K562 (cell line): ENCODE results near the gene RPL38. TPM values are rescaled to one million over a fixed set of nuclear protein-coding genes. Genes with fewer than 3 reads are reported as not detected.

ENCODE experiments used
- CAMTA2 ChIP-seq: fragments of 250-450 bp; sonication (Bioruptor Pico); conservative IDR thresholded peaks from 2 replicates; pipeline ENCODE4 v1.5.1; 2022
- NFATC3 ChIP-seq: fragments of 450-650 bp; IDR thresholded peaks from 2 replicates; pipeline ENCODE4 v1.6.1; 2017; ENCODE audit warnings: mild to moderate bottlenecking
- SP1 ChIP-seq: sonication (generic); formaldehyde crosslinking; IDR thresholded peaks from 2 replicates; pipeline ENCODE4 v1.8.1; 2022; ENCODE audit warnings: mild to moderate bottlenecking, missing genetic modification reagents
- SRSF7 ChIP-seq: fragments of 200-400 bp; formaldehyde crosslinking; optimal IDR thresholded peaks from 2 replicates; pipeline ENCODE3; 2017; ENCODE audit warnings: mild to moderate bottlenecking, low read depth, low read length
- ZKSCAN1 ChIP-seq: fragments of 150-350 bp; IDR thresholded peaks from 2 replicates; pipeline ENCODE4 v1.6.1; 2016; ENCODE audit warnings: low read depth, low read length
- ZNF668 ChIP-seq: fragments of 250-450 bp; sonication (Bioruptor Pico); IDR thresholded peaks from 2 replicates; pipeline ENCODE4 v1.8.0; 2022; ENCODE audit warnings: mild to moderate bottlenecking, inconsistent platforms
- ZNF785 ChIP-seq: fragments of 250-450 bp; sonication (Bioruptor Pico); IDR thresholded peaks from 2 replicates; pipeline ENCODE4 v1.4.0; 2020; ENCODE audit warnings: mild to moderate bottlenecking
- polyA plus RNA-seq, 8 experiments: library from polyadenylated mRNA; depleted of rRNA in 4 of 8; stranded (reverse) in 5 of 8; unstranded in 3 of 8; fragments of >200 nt; fragmentation: Nextera tagmentation in 2 of 8; fragmentation: Illumina TruSeq in 1 of 8; extraction: Ambion mirVana in 2 of 8; extraction: Trizol in 1 of 8; gene quantifications; 2 replicates each; pipeline versions ENCODE4 v1.2.1 to v1.2.3, GENCODE V29; 2011 to 2014; ENCODE audit warnings: inconsistent platforms in 1 of 8, missing spikeins in 1 of 8
- total RNA-seq, 7 experiments: library from RNA; depleted of rRNA in 6 of 7; stranded (reverse); fragments of >200 nt in 6 of 7; fragmentation: Illumina TruSeq in 2 of 7; extraction: Trizol in 2 of 7; gene quantifications; 2 replicates each; pipeline versions ENCODE4 v1.2.1 to v1.2.3, GENCODE V29; 2011 to 2021; ENCODE audit warnings: low replicate concordance in 1 of 7
- TF ChIP-seq, protein P1 (sequence below): sonication (generic); formaldehyde crosslinking; IDR thresholded peaks from 2 replicates; pipeline ENCODE4 v1.9.0; 2022; ENCODE audit warnings: mild to moderate bottlenecking, missing genetic modification reagents
- TF ChIP-seq, protein P2 (sequence below), 2 experiments: fragments of 150-350 bp in 1 of 2; IDR thresholded peaks; 2 replicates each; pipeline ENCODE4 v1.6.1; 2012 to 2016; ENCODE audit warnings: low read depth in 2 of 2, low read length in 2 of 2, mild to moderate bottlenecking in 1 of 2, moderate library complexity in 1 of 2
- TF ChIP-seq, protein P3 (sequence below), 2 experiments: fragments of 450-650 bp; IDR thresholded peaks; 2 replicates each; pipeline ENCODE4 v1.6.1; 2016; ENCODE audit warnings: mild to moderate bottlenecking in 2 of 2, borderline replicate concordance in 1 of 2, low read depth in 1 of 2, moderate library complexity in 1 of 2

Gene RPL38
- total and polyA plus RNA-seq, 9 of the 15 experiments (the other 6 are each of a cell fraction or from before 2014, with no cell fraction given) = 1,224 to 3,864 (median 1,939) TPM

DNA sequence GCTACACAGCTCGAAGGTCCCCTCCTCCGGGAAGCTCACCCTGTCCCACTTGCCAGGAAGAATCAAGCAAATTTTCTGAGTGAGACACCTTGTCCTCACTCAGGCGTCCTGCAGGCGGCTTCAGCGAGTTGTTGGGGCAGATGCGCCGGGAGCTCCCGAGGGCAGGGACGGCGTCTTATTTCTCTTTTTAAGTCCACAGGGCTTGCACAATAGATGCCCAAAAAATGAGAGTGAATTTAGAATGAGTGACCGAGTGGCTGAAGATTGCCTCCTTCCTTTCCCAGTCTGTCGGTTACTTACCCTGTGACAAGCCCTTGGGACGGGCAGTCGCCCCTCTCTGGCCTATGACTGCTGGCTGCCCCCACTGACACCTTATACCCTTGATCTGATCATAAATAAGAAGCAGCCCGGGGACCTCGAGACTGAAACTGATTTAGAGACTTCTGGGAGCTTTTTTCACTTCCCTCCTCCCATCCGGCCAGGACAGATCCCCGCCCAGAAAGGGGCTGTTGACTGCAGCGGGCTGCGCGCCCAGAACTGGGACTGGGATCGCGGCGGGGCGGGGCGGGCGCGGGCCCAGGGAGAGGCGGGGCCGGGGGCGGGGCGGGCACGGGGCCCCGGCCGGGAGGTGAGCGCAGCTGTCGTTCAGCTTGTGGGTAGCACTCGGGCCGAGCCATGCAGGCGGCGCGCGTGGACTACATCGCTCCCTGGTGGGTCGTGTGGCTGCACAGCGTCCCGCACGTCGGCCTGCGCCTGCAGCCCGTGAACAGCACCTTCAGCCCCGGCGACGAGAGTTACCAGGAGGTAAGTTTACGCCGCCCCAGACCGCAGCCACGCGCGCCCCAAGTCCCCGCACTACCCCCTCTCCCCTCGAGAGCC, 9.7 kb downstream of the RPL38 start, which contains the start of gene TTYH2 (continued):
- TF ChIP-seq, protein P1, sequence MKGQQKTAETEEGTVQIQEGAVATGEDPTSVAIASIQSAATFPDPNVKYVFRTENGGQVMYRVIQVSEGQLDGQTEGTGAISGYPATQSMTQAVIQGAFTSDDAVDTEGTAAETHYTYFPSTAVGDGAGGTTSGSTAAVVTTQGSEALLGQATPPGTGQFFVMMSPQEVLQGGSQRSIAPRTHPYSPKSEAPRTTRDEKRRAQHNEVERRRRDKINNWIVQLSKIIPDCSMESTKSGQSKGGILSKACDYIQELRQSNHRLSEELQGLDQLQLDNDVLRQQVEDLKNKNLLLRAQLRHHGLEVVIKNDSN = no peak
- TF ChIP-seq NFATC3 (no peak), CAMTA2 (CRISPR knock-in tag) (no peak), SRSF7 (no peak), ZNF785 (CRISPR knock-in tag) (no peak), SP1 (CRISPR knock-in tag) (peak; percentile 10; the same call in 1 of the 2 replicates), ZNF668 (CRISPR knock-in tag) (no peak), ZKSCAN1 (0 out of 2 replicates have a peak, but pooled peaks have one; percentile 2)
- TF ChIP-seq, protein P2, sequence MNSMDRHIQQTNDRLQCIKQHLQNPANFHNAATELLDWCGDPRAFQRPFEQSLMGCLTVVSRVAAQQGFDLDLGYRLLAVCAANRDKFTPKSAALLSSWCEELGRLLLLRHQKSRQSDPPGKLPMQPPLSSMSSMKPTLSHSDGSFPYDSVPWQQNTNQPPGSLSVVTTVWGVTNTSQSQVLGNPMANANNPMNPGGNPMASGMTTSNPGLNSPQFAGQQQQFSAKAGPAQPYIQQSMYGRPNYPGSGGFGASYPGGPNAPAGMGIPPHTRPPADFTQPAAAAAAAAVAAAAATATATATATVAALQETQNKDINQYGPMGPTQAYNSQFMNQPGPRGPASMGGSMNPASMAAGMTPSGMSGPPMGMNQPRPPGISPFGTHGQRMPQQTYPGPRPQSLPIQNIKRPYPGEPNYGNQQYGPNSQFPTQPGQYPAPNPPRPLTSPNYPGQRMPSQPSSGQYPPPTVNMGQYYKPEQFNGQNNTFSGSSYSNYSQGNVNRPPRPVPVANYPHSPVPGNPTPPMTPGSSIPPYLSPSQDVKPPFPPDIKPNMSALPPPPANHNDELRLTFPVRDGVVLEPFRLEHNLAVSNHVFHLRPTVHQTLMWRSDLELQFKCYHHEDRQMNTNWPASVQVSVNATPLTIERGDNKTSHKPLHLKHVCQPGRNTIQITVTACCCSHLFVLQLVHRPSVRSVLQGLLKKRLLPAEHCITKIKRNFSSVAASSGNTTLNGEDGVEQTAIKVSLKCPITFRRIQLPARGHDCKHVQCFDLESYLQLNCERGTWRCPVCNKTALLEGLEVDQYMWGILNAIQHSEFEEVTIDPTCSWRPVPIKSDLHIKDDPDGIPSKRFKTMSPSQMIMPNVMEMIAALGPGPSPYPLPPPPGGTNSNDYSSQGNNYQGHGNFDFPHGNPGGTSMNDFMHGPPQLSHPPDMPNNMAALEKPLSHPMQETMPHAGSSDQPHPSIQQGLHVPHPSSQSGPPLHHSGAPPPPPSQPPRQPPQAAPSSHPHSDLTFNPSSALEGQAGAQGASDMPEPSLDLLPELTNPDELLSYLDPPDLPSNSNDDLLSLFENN (IDR thresholded peaks at IDR 0.05; ENCODE audit: low read depth in 2 of 2, low read length in 2 of 2) = no peak
- TF ChIP-seq, protein P3, sequence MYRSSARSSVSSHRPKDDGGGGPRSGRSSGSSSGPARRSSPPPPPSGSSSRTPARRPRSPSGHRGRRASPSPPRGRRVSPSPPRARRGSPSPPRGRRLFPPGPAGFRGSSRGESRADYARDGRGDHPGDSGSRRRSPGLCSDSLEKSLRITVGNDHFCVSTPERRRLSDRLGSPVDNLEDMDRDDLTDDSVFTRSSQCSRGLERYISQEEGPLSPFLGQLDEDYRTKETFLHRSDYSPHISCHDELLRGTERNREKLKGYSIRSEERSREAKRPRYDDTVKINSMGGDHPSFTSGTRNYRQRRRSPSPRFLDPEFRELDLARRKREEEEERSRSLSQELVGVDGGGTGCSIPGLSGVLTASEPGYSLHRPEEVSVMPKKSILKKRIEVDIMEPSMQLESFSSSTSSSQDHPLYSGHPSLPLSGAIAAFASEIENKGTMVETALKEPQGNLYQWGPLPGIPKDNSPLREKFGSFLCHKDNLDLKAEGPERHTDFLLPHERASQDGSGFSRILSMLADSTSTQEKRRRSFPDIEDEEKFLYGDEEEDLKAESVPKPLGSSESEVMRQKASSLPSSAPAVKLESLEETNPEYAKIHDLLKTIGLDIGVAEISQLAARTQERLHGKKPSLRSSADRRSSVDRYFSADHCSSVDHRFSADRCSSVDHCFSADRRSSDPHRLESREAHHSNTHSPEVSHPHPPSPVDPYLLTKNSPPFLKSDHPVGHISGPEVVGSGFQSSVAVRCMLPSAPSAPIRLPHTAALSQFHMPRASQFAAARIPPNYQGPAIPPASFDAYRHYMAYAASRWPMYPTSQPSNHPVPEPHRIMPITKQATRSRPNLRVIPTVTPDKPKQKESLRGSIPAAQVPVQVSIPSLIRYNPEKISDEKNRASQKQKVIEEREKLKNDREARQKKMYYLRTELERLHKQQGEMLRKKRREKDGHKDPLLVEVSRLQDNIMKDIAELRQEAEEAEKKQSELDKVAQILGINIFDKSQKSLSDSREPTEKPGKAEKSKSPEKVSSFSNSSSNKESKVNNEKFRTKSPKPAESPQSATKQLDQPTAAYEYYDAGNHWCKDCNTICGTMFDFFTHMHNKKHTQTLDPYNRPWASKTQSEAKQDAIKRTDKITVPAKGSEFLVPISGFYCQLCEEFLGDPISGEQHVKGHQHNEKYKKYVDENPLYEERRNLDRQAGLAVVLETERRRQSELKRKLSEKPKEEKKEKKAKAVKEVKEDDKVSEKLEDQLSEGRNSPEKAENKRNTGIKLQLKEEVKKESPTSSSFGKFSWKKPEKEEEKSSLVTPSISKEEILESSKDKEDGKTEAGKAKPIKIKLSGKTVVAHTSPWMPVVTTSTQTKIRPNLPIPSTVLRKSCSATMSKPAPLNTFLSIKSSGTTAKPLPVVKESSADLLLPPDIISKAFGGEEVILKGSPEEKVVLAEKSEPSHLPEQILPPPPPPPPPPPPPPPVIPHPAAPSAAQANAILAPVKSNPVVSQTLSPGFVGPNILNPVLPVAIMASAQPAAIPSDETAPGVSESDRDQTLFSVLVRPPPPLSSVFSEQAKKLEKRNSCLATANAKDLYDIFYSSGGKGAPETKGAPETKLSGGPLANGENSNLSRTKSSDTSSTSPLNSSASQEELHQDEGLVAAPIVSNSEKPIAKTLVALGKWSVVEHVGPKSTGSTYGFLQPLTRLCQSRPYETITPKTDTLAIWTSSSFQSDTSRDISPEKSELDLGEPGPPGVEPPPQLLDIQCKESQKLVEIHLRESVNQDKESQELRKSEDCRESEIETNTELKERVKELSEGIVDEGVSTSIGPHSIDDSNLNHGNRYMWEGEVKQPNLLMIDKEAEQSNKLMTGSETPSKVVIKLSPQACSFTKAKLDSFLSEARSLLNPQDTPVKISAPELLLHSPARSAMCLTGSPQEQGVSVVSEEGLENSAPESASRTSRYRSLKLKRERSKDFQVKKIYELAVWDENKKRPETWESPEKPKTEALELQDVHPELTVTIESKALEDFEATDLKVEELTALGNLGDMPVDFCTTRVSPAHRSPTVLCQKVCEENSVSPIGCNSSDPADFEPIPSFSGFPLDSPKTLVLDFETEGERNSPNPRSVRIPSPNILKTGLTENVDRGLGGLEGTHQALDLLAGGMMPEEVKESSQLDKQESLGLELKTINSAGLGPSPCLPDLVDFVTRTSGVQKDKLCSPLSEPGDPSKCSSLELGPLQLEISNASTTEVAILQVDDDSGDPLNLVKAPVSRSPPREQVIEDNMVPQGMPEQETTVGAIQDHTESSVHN (IDR thresholded peaks at IDR 0.05; ENCODE audit: borderline replicate concordance in 1 of 2, low read depth in 1 of 2) = no peak
